Panc1 (cell line): ENCODE measurements around the gene TSPAN10.

Experiments used
- CTCF ChIP-seq: fragments of 450-650 bp; IDR thresholded peaks from 2 replicates; pipeline ENCODE4 v1.5.1; 2017; ENCODE audit warnings: mild to moderate bottlenecking
- SIN3A ChIP-seq: IDR thresholded peaks from 2 replicates; pipeline ENCODE4 v1.6.1; 2012; ENCODE audit warnings: low read depth, mild to moderate bottlenecking, low read length, moderate library complexity, borderline replicate concordance; ENCODE audit not compliant: insufficient read depth

GRCh38 chr17:81636505-81637288, at the start of gene TSPAN10, which contains the start of gene NPLOC4:
- TF ChIP-seq CTCF: no peak
- TF ChIP-seq SIN3A: peak; percentile 98; the same call in 1 of the 2 replicates
